GM23248 (cell line): Measurements from ENCODE around the gene RINL.

Experiments
- EZH2 ChIP-seq: fragments of 200-600 bp; sonication (generic); IDR thresholded peaks from 2 replicates; pipeline ENCODE4 v1.6.1; 2018; ENCODE audit warnings: antibody characterized with exemption, mild to moderate bottlenecking; ENCODE audit not compliant: insufficient read depth, poor library complexity, severe bottlenecking
- EZH2phosphoT487 ChIP-seq: fragments of 200-600 bp; sonication (generic); IDR thresholded peaks from 2 replicates; pipeline ENCODE4 v1.6.1; 2018; ENCODE audit warnings: antibody characterized with exemption, moderate library complexity, mild to moderate bottlenecking, low read depth; ENCODE audit not compliant: insufficient read depth

- TF ChIP-seq EZH2 = no peak
- TF ChIP-seq EZH2phosphoT487 = no peak
Measured at GRCh38 chr19:38893341-38893771, 15.3 kb upstream of the RINL start.
